Astrocyte of the spinal cord (primary cell): Measurements from ENCODE around the gene APOO.
"Not testable (repeated sequence)": the region's sequence is repeated elsewhere in the genome, so short reads cannot be mapped to it uniquely, and the experiment has no call there.

ENCODE experiments used
- DNase-seq: peaks from one replicate; pipeline ENCODE4 v3.0.0; 2011; ENCODE audit warnings: low read depth, low spot score
- H3K4me3 ChIP-seq: 2 replicates; pipeline ENCODE4 v1.5.1; 2011; ENCODE audit warnings: low read depth, mild to moderate bottlenecking, low read length, moderate library complexity
- in situ Hi-C: cut with HindIII; loops from 2 replicates; pipeline ENCODE4 v1.10.0; 2017; ENCODE audit warnings: low sequenced_read_pairs
- TF ChIP-seq, protein P1 (sequence below): IDR thresholded peaks from 2 replicates; pipeline ENCODE4 v1.5.1; 2012; ENCODE audit warnings: low read depth, mild to moderate bottlenecking, low read length, inconsistent platforms

The APOO gene

DNA sequence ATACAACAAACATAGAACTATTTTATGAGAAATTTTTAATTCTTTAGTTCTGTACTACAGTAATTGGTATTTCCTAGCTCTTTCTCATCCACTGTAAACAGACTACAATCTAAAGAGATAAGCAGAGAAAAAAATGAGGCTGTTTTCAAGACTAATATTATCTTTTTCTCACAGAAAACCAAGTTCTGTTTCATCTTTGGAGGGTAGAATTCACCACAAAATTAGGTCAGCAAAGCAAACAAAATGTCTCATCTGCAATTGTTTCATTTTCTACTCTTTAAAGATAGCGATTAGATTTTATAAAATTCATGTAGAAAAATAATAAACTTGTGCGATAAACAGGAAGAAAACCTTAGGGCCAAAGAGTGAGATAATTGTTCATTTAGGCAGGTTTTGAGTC lies 10.8 kb downstream of the APOO start:
- in situ Hi-C loops: no loop called here
- no peak overlapping the region for H3K4me3 ChIP-seq
- TF ChIP-seq, protein P1, sequence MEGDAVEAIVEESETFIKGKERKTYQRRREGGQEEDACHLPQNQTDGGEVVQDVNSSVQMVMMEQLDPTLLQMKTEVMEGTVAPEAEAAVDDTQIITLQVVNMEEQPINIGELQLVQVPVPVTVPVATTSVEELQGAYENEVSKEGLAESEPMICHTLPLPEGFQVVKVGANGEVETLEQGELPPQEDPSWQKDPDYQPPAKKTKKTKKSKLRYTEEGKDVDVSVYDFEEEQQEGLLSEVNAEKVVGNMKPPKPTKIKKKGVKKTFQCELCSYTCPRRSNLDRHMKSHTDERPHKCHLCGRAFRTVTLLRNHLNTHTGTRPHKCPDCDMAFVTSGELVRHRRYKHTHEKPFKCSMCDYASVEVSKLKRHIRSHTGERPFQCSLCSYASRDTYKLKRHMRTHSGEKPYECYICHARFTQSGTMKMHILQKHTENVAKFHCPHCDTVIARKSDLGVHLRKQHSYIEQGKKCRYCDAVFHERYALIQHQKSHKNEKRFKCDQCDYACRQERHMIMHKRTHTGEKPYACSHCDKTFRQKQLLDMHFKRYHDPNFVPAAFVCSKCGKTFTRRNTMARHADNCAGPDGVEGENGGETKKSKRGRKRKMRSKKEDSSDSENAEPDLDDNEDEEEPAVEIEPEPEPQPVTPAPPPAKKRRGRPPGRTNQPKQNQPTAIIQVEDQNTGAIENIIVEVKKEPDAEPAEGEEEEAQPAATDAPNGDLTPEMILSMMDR: no peak
- DNase-seq: peak; percentile 24

DNA sequence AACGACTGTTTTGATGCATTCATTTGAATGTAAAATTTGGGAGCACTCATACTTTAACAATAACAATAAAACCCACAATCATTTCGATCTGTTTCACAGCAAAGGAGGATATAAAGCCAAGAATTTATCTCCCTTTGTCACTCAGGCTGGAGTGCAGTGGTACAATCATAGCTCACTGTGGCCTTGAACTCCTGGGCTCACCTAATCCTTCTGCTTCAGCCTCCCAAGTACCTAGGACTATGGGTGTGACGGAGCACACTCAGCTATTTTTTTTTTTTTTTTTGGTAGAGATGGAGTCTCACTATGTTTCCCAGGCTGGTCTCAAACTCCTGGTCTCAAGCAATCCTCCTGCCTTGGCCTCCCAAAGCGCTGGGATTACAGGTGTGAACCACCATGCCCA lies 11.2 kb downstream of the APOO start:
- H3K4me3 ChIP-seq, DNase-seq, in situ Hi-C loops: not testable (repeated sequence)

DNA sequence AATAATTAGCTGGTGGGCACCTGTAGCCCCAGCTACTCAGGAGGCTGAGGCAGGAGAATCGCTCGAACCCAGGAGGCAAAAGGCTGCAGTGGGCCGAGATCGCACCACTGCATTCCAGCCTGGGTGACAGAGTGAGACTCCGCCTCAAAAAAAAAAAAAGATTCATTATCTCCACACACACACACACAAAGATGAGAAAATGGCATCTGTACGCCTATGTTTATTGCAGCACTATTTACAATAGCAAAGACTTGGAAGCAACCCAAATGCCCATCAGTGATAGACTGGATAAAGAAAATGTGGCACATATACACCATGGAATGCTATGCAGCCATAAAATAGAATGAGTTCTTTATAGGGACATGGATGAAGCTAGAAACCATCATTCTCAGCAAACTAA lies 12.7 kb downstream of the APOO start:
- DNase-seq, in situ Hi-C loops, H3K4me3 ChIP-seq: not testable (repeated sequence)

DNA sequence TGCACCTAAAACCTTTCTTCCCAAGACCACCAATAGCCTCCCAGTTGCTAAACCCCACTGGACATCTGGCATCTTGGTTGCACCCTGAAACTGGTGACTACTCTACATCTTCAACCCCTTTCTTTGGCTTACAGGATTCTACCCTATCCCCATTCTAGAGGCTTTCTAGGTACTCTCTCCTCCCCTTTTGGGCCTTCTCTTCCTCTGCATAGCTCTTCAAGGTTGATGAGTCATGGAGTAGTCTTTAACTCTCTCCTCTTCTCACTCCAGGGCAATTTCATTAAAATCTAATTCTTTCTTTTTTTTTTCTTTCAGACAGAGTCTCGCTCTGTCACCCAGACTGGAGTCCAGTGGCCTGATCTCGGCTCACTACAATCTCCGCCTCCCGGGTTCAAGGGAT lies 16.8 kb downstream of the APOO start:
- TF ChIP-seq, protein P1: no peak
- in situ Hi-C loops: no loop called here
- no peak for DNase-seq
- no peak overlapping the region for H3K4me3 ChIP-seq

DNA sequence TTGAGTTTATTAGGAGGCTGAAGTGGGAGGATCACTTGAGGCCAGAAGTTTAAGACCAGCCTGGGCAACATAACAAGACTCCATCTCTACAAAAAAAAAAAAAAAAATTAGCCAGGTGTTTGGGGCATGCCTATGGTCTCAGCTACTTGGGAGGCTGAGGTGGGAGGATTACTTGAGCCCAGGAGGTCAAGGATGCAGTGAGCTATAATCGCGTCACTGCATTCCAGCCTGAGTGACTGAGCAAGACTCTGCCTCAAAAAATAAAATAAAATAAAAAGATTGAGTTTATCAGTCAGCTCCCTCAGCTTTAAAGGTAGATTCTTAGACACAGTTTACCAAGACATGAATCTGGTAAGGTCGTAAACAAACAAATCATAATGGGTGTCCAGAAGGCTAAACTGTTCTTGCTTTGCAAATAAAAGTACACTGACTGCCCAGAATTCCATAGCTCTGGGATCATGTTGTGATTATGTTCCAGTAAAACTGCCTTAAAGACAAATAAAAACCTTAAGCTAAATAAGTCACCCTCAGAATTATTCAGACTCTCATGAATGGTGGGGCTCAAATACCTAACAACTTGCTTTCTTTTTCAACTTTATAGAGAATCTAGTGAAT lies 18.7 kb downstream of the APOO start:
- peak; percentile 44 for DNase-seq
- TF ChIP-seq, protein P1: no peak
- in situ Hi-C loops: no loop called here
- no peak overlapping the region for H3K4me3 ChIP-seq

DNA sequence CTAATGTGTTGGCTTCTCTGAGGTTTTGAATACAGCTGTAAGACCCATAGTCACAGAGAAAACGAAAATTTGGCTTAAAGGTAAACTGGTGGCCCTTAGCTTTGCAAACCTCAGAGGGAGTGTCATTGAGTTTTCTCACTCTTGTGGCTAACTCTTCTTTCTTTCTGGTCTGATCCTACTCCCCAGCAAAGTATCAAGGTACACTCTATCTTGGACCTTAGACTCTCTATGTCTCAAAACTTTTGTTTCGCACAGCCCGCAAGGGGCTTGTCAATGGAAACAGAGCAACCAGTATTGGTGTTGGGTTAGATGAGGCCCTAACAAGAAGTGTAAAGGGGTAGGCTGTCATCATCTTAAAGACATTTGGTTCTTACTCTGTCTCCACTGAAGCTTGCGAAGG lies 19.8 kb downstream of the APOO start:
- no peak for DNase-seq
- in situ Hi-C loops: no loop called here
- TF ChIP-seq, protein P1: no peak
- no peak overlapping the region for H3K4me3 ChIP-seq

DNA sequence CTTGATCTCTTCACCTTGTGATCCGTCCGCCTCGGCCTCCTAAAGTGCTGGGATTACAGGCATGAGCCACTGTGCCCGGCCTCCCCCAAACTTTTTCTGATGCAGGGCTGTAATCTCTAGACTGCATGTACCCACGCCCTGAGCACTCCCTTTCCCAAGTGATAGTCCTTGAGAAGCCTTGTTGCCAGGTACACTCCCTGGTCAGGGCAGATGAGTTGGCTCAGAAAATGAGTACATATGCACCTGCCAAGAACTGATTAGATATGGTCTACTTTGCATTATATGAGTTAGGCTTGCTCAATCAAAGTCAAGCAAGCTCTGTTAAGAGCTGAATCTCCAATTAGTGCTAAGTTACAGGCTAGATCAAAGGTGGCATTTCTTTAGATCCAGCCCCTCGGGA lies 20.3 kb downstream of the APOO start:
- in situ Hi-C loops: no loop called here
- DNase-seq: no peak
- H3K4me3 ChIP-seq: no peak overlapping the region
- TF ChIP-seq, protein P1: no peak

DNA sequence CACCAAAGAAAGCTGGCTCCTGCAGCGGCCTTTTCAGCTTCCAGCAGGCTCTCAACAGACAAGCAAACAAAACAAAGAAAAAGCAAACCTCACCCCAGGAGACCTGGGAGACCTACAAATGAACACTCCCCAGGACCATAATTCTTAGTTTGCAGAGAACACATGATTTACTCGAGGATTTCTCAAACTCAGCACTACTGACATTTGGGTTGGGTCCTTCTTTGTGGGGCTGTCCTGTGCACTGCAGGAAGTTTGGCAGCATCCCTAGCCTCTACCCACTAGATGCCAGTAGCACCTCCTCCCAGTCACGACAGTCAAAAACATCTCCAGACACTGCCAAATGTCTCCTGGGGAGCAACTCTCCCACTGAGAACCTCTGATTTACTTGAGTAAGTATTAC lies 21.9 kb downstream of the APOO start:
- in situ Hi-C loops: no loop called here
- DNase-seq: peak; percentile 53
- TF ChIP-seq, protein P1: no peak
- H3K4me3 ChIP-seq: no peak overlapping the region
